Measurements from ENCODE around the gene SRCAP. TPM values are rescaled to one million over a fixed set of nuclear protein-coding genes. Genes with fewer than 3 reads are reported as not detected.
A peak's percentile ranks its signal among the peaks of the same experiment; 100 is the strongest.

Gene SRCAP
- total and polyA plus RNA-seq, 11 donors, result 22.9 to 51.2 (median 39.7) TPM

GRCh38 chr16:30787613-30788378, 88.8 kb downstream of the SRCAP start:
- peak overlapping the region; percentile 68 to 100 (median 92) for H3K4me3 ChIP-seq
- no peak for DNase-seq
- H3K9me3 ChIP-seq, result no peaks in the 10 kb centered on the region
- H3K36me3 ChIP-seq, result peaks cover 0 to 16% (median 10%) of the 10 kb centered on the region in 9 donors
- no peak for ATAC-seq
- intact Hi-C loops (cut with DNase I), result loop anchor here in 5 of 10 donors (1.0 to 2.0 kb wide), 3 partner anchors 17 to 19 kb away; no protein-coding TSS in a partner anchor
- WGBS, 4 donors, result 35 to 40% (median 38%) methylated on average over 11 of the region's 11 CpGs
- peaks cover 0 to 26% (median 19%) of the 10 kb centered on the region in 12 donors for H3K4me1 ChIP-seq
- H3K27me3 ChIP-seq, result no peaks in the 10 kb centered on the region
- H3K27ac ChIP-seq, result peak overlapping the region; percentile 89 to 98 (median 94)
- TF ChIP-seq POLR2A (IDR thresholded peaks at IDR 0.05) (no peak), CTCF (IDR thresholded peaks at IDR 0.05) (no peak)

Other genes starting within 250 kb of the SRCAP start
- gene ITGAL, start 226.4 kb upstream of the SRCAP start, total RNA-seq, result 10 to 100 TPM in 2 of 9 donors, 1 to 10 TPM in 4, under 1 TPM in 3; 0.25 to 29.5 (median 1.8) TPM
- 1 to 10 TPM in 1 of 2 donors, under 1 TPM in 1; 0.47 to 1.3 TPM for gene ITGAL, start 226.4 kb upstream of the SRCAP start, polyA plus RNA-seq
- 10 to 100 TPM; 38.9 to 67.0 (median 47.8) TPM for gene ZNF768, start 172.6 kb upstream of the SRCAP start, total RNA-seq
- gene ZNF768, start 172.6 kb upstream of the SRCAP start, polyA plus RNA-seq, result 10 to 100 TPM; 60.9 to 88.2 TPM
- 10 to 100 TPM in 5 of 9 donors, 1 to 10 TPM in 4; 8.6 to 15.2 (median 10.5) TPM for gene ZNF747, start 164.3 kb upstream of the SRCAP start, total RNA-seq
- gene ZNF747, start 164.3 kb upstream of the SRCAP start, polyA plus RNA-seq, result 1 to 10 TPM; 8.9 to 9.5 TPM
- 10 to 100 TPM in 6 of 9 donors, 1 to 10 TPM in 3; 8.5 to 17.2 (median 12.3) TPM for gene ZNF764, start 140.8 kb upstream of the SRCAP start, total RNA-seq
- gene ZNF764, start 140.8 kb upstream of the SRCAP start, polyA plus RNA-seq, result 1 to 10 TPM; 7.4 to 8.7 TPM
- 10 to 100 TPM in 8 of 9 donors, 1 to 10 TPM in 1; 10.0 to 14.3 (median 11.6) TPM for gene ZNF688, start 127.5 kb upstream of the SRCAP start, total RNA-seq
- 10 to 100 TPM in 1 of 2 donors, 1 to 10 TPM in 1; 7.6 to 15.7 TPM for gene ZNF688, start 127.5 kb upstream of the SRCAP start, polyA plus RNA-seq
- 10 to 100 TPM in 1 of 9 donors, 1 to 10 TPM in 8; 2.9 to 10.9 (median 4.8) TPM for gene ZNF785, start 113.5 kb upstream of the SRCAP start, total RNA-seq
- gene ZNF785, start 113.5 kb upstream of the SRCAP start, polyA plus RNA-seq, result 1 to 10 TPM; 3.0 to 4.5 TPM
- 1 to 10 TPM; 4.0 to 7.9 (median 6.6) TPM for gene ZNF689, start 88.8 kb upstream of the SRCAP start, total RNA-seq
- 1 to 10 TPM; 2.7 to 4.9 TPM for gene ZNF689, start 88.8 kb upstream of the SRCAP start, polyA plus RNA-seq
- gene PRR14, start 48.2 kb upstream of the SRCAP start, total RNA-seq, result 10 to 100 TPM; 12.3 to 26.6 (median 20.2) TPM
- gene PRR14, start 48.2 kb upstream of the SRCAP start, polyA plus RNA-seq, result 10 to 100 TPM; 22.9 to 25.0 TPM
- gene FBRS, start 40.7 kb upstream of the SRCAP start, total RNA-seq, result 10 to 100 TPM; 16.3 to 38.3 (median 31.9) TPM
- 10 to 100 TPM; 27.2 to 38.1 TPM for gene FBRS, start 40.7 kb upstream of the SRCAP start, polyA plus RNA-seq
- 10 to 100 TPM; 13.5 to 26.7 (median 17.9) TPM for gene PHKG2, start 49.3 kb downstream of the SRCAP start, total RNA-seq
- gene PHKG2, start 49.3 kb downstream of the SRCAP start, polyA plus RNA-seq, result 10 to 100 TPM; 19.5 to 37.7 TPM
- gene CFAP119, start 62.9 kb downstream of the SRCAP start, total RNA-seq, result 1 to 10 TPM in 4 of 9 donors, under 1 TPM in 5; 0.48 to 1.8 (median 0.95) TPM
- gene CFAP119, start 62.9 kb downstream of the SRCAP start, polyA plus RNA-seq, result 1 to 10 TPM; 1.4 to 2.1 TPM
- gene RNF40, start 63.2 kb downstream of the SRCAP start, total RNA-seq, result 10 to 100 TPM; 29.3 to 62.0 (median 50.3) TPM
- gene RNF40, start 63.2 kb downstream of the SRCAP start, polyA plus RNA-seq, result 10 to 100 TPM; 31.3 to 66.9 TPM
- 10 to 100 TPM; 14.3 to 30.9 (median 22.7) TPM for gene ZNF629, start 88.0 kb downstream of the SRCAP start, total RNA-seq
- 10 to 100 TPM; 11.2 to 14.9 TPM for gene ZNF629, start 88.0 kb downstream of the SRCAP start, polyA plus RNA-seq
- 10 to 100 TPM; 23.1 to 35.5 (median 28.1) TPM for gene BCL7C, start 194.9 kb downstream of the SRCAP start, total RNA-seq
- gene BCL7C, start 194.9 kb downstream of the SRCAP start, polyA plus RNA-seq, result 10 to 100 TPM; 30.5 to 43.4 TPM
- gene CTF1, start 197.4 kb downstream of the SRCAP start, total RNA-seq, result 10 to 100 TPM in 5 of 9 donors, 1 to 10 TPM in 4; 6.4 to 22.2 (median 12.2) TPM
- gene CTF1, start 197.4 kb downstream of the SRCAP start, polyA plus RNA-seq, result 10 to 100 TPM in 1 of 2 donors, 1 to 10 TPM in 1; 3.7 to 13.5 TPM
- 10 to 100 TPM in 2 of 9 donors, 1 to 10 TPM in 7; 4.5 to 15.5 (median 7.9) TPM for gene FBXL19, start 224.4 kb downstream of the SRCAP start, total RNA-seq
- 1 to 10 TPM; 7.9 to 9.1 TPM for gene FBXL19, start 224.4 kb downstream of the SRCAP start, polyA plus RNA-seq
- 10 to 100 TPM in 6 of 9 donors, 1 to 10 TPM in 3; 8.5 to 28.9 (median 14.1) TPM for gene ORAI3, start 249.9 kb downstream of the SRCAP start, total RNA-seq
- 10 to 100 TPM in 1 of 2 donors, 1 to 10 TPM in 1; 8.1 to 10.8 TPM for gene ORAI3, start 249.9 kb downstream of the SRCAP start, polyA plus RNA-seq